ENCODE results near the gene FN3KRP.

The FN3KRP gene, protein sequence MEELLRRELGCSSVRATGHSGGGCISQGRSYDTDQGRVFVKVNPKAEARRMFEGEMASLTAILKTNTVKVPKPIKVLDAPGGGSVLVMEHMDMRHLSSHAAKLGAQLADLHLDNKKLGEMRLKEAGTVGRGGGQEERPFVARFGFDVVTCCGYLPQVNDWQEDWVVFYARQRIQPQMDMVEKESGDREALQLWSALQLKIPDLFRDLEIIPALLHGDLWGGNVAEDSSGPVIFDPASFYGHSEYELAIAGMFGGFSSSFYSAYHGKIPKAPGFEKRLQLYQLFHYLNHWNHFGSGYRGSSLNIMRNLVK

DNA sequence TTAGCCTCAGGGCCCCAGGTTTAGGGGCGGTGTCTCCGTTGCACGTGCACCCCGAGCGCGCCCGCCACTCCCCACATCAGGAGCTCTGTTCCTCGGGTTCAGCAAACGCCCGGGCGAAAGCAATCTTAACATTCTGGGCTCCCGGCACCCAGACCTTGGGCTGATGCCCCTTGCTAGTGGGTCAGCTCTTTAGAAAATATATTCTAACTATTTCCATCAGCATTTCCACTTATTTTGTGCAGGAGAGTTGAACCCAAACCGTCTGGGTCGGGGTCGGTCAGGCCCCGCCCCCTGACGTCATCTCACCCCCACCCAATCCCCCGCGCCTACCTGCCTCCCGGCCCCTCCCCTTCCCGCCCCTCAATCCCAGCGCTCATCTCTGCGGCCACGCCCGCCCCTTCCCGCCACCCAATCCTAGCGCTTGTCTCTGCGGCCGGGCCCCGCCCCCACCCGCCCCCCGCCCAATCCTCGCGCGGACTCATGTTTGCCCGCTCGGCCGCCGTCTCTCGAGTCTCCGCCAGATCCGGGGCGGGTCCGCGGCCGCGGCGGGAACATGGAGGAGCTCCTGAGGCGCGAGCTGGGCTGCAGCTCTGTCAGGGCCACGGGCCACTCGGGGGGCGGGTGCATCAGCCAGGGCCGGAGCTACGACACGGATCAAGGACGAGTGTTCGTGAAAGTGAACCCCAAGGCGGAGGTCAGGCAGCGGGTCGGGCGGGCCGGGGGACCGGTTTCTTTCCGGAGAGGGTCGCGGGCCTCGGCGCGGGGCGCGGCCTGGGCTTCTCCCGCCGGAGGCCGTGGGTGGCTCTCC lies at the start of gene FN3KRP:
Gene FN3KRP, plus strand, starts transcription at position 504 of the 808 bp plus-strand sequence. Its CDS starts 50 bp downstream, at position 554.
- DNase-seq (ENCODE audit: low spot score) = peak; percentile 67

DNA sequence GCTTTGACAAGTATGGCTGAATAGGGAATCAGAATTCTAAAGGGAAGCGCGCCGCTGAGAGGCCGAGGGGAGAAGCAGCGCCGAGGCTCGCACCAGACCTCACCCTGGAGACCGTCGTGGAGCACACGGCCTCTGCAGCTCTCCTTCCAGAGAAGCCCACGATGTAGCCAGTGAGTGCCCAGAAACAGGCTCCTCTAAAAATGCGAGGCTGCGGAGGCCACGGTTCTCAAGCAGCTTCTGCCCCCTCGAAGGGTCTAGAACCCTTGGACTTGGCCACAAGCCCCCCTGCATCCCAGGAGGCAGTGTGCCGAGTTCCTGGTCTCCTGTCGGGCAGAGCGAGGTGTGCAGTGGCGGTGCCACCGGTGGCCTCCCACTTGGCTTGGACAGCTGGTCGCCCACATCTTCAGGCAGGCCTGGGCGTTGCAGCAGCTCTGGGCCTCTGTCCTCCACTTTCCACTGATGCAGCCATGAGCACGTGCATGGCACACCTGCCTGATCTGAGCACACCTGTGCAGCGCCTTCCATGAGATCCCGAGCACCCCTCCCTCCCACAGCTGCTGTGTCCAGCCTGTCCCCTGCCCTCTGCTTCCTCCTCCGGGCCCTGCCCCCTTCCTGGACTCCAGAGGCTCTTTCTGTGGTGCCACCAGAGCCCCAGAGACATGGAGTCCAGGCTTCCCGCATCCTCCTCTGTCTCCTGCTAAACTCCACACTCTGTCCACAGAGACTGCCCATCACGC lies 49.4 kb upstream of the FN3KRP start:
- no peak for DNase-seq (ENCODE audit: low spot score)

DNA sequence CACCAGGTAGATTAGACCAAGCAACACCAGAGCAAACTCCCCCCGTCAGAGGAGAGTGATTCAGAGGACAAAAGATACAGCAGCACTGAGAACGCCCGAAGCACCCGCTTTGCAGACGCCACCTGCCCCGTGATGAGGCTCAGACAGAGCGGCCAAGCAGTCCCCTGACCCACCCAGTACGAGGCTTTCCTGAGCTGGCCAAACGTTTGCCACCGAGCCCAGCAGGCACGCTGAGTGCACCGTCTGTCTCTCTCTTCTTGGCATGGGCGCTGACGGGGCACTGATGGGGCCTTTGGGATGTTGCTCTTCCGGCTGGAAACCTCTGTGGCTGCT lies 48.9 kb upstream of the FN3KRP start:
- no peak for DNase-seq (ENCODE audit: low spot score)

DNA sequence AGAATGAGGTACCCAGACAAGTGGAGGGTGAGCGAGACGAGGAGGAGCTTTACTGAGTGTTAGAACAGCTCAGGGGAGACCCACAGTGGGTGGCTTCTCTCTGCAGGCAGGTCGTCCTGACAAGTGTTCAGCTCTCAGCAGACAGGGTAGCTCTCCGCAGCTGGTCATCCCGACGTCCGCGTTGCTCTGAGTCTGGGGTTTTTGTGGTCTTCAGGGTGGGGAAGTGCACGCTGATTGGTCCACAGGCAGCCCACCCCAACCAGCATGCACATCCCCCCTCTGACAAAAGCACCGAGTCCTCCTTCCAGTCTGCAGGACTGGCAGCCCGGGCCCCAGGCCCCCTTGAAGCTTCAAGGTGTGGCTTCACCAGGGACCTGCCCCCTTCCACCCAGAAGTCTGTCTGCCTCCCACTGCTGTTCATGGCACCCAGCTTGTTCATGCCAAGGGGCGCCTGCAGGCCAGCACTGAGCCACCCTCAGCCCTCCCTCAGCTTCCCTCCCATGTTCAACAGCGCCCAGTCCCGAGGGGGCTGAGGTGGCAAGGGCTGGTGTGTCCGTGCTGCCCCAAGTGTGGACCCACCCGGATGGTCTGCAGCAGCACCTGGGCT lies 48.4 kb upstream of the FN3KRP start:
- no peak for DNase-seq (ENCODE audit: low spot score)

DNA sequence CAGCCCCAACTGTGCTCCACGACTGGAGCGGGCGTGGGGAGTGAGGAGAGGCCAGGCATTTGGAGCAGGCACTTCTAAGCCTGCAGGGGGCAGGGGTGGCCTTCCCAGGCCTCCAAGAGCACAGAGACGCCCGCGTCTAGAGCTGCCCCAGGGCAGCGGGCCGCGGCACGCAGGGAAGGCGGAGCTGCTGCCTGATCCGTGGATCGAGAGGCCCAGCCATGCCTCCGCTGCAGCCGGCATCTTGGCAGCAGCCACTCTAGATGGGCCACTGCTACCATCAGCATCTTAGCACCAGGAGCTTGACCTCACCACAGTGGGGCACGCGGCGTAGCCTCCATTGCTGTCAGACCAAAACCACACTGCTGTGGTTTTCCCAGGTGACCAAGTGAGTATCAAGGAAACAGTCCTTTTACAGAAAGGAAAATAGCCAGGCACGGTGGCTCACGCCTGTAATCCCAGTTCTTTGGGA lies 47.8 kb upstream of the FN3KRP start:
- DNase-seq (ENCODE audit: low spot score) = peak; percentile 43

DNA sequence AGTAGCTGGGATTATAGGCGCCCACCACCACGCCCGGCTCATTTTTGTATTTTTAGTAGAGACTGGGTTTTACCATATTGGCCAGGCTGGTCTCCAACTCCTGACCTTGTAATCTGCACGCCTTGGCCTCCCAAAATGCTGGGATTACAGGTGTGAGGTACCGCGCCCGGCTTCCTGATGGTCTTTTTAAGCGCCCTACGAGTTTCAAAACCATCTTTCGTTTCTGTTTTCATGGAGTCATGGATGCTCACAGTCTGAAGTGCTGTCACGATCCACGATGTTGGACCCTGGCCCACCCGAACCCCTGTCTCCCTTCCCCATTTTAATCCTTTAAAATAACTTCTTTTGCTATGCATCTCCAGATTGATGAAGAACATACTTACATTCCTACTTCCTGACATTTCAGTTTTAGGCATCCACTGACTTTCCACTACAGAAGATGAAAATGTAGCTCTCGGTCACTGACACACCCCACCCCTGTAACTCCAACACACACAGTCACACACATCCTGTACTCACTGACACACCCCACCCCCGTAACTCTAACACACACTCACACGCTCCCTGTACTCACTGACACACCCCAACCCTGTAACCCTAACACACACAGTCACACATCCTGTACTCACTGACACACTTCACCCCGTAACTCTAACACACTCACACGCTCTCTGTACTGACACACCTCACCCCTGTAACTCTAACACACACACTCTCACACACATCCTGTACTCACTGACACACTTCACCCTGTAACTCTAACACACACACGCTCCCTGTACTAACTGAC lies 45.6 kb upstream of the FN3KRP start:
- DNase-seq (ENCODE audit: low spot score) = no peak

DNA sequence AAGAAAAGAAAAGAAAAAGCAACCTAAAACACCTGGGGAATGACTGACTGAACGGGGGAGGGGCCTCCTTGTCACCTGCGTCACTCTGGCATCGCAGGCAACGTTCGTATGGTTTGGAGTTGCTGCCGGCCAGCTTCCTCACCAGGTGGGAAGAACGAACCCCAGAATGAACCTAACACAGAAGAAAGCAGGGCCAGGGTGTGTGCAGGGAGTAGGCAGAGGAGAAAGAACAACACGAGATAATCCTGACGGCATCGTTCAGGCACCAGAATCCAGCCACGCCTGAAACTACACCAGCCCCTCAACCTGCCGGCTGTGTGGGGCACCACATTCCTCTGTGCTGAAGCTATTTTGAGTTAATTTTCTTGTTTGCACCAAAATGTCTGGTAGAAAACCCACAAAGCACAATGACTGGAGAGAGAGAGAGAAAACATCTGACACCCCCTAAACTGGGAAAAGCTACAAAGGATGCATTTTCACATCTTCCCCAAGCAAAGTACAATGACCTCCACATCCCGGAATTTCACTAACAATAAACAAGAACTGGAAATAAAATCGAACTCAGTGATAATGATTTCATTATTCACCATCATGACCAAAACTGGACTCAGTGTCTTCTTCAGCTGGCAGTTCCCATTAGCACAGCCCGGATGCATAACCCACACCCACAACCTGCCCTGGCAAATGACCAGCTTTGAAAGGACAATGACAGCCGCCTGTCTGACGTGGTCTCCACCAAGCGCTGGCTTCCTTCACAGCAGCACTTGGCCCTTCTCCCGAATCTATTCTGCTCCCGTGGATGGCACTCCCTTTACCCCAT lies 41.6 kb upstream of the FN3KRP start:
- DNase-seq (ENCODE audit: low spot score) = no peak

DNA sequence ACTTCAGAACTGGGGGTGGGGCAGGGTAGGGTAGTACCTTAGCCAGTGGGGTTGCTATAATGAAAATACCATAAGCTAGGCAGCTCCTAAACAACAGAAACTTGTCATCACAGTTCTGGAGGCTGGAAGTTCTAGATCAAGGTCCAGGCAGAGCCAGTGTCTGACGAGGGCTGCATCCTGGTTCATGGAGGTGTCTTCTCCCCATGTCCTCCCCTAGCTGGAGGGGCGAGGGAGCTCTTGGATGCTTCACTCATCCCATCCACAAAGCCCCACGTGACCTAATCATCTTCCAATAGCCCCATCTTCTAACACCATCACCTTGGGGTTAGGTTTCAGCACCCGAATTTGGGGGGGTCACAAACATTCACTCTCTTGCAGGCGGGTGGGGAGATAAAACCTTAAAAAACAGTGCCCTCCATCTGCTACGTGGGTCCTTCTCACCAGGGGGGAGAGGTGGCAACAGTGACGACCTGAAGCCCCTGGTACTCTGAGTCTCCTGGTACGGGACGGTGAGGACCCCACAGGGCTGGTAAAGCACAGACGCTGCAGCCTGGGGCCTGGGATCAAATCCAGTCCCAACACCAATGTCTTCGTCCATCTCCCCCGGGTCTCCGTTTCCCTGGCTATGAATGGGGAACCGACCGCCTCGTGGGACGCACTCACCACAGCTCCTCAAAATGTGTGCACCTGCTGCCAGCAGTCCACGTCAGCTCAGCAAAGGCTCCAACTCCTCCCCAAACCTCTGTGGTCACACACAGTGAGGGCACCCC lies 40.8 kb upstream of the FN3KRP start:
- no peak for DNase-seq (ENCODE audit: low spot score)

DNA sequence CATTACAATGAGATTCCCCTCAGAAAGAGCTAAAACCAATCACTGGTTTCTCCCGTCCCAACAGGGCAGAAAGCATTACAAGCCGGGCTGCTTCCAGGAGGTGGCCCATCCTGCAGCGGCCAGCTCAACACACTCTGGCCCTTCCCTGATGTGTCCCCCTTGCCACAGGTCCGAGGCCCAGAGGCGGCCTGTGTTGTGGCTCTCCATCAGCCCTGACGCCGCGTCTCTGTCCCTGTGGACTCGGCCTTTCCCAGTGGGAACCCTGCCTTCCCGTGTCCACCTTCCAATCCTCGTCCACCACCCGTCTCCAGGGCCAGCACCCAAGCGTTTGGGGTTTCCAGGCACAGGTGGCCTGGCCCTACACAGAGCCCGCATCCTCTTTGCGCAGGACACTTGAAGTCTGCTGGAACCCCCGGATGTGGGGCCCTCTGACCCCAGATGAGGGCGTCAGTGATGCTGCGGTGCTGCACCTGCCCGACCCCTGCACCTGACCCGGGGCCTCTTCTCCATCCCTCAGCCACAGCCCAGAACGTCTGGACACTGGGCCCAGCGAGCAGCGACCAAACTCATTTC lies 39.1 kb upstream of the FN3KRP start:
- DNase-seq (ENCODE audit: low spot score) = no peak

DNA sequence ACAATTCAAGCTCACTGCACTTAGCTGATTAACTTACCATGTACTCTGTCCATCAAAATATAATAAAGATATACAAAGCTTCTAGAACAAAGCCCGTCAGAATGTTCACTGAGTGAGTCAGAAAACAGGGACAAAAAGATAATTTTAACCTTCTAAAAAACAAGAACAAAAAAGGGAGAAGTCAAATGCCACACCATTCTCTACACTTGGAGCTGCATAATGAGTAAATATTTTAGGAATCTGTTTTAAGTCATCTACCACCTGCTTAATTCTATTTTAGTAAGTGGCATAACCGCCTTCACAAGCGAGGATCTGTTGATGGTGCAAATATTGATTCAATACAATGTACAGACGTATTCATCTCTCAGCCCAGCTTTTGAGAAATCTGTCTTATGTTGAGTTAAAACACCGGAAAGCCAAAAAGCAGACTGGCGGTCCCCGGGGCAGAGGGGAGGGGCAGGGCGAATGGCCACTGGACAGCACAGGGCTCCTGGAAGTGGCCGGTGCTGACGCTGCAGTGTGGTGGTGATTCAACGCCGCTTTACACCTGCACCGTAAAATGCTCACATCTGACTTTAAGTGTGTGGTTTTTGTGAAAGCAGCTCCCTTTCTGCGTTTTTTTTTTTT lies 38.1 kb upstream of the FN3KRP start:
- DNase-seq (ENCODE audit: low spot score) = no peak

DNA sequence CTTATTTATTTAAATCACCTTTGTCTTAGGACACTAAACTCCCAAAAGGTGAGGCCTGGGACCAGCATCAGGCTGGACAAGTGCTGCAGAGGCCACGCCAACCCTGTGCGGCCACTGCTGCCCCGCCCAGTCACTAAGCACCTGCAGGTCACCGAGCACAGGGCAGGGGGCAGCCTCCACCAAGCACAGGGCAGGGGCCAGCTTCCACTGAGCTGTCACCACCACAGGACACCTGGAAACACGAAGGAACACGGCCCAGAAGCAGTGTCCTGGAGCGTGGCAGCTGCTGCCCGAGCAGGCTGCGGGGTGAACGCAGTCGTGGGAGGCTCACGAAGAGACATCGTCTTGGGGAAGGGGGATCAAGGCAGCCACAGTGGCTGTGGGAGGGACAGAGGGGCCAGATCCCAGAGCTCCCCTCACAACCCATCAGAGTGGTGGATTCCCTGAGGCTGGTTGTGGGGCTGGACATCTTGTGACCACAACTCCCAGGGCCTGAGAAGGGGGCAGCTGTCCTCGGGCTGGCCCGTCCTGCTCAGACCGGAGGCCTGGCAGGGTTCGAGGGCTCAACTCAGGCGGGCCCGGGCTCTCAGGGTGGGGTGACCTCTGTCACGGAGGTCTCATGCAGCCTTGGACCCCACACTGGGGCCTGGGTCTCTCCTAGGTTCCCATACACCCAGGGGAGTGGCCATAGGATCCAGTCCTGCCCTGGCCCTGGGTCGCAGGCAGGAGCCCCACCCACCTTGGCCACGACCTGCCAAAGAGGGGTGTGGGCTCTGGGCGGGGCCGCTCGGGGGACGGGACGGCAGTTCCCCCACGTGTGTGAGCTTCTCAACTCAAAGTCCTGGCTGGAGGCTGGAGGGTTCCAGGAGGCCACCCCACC lies 36.7 kb upstream of the FN3KRP start:
- no peak for DNase-seq (ENCODE audit: low spot score)

DNA sequence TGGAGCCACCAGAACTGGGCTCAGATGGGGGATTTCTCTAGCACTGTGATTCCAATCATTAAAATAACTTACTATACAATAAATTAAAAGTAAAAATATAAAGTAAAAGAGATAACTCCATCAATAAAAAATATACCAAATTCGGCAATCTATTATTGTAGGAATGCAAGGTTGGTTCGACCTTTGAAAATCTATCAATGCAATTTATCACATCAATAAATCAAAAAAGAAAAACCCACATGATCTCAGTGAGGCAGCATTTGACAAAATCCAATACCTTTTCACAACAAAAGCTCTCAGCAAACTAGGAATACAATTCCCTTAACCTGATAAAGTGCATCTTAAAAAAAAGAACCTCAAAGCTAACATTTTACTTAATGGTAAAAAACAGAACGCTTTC lies 35.0 kb upstream of the FN3KRP start:
- DNase-seq (ENCODE audit: low spot score) = no peak

DNA sequence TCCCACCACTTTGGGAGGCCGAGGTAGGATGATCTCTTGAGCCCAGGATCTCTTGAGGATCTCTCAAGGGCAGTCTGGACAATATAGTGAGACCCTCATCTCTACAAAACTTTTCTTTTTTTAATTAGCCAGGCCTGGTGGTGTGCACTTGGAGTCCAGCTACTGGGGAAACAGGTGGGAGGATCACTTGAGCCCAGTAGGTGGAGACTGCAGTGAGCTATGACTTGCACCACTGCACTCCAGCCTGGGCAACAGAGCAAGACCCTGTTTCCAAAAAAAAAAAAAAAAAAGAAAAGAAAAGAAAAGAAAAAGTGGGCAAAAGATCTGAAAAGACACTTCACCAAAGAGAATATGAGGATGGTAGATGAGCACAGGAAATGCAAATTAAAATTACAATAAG lies 33.0 kb upstream of the FN3KRP start:
- no peak for DNase-seq (ENCODE audit: low spot score)

DNA sequence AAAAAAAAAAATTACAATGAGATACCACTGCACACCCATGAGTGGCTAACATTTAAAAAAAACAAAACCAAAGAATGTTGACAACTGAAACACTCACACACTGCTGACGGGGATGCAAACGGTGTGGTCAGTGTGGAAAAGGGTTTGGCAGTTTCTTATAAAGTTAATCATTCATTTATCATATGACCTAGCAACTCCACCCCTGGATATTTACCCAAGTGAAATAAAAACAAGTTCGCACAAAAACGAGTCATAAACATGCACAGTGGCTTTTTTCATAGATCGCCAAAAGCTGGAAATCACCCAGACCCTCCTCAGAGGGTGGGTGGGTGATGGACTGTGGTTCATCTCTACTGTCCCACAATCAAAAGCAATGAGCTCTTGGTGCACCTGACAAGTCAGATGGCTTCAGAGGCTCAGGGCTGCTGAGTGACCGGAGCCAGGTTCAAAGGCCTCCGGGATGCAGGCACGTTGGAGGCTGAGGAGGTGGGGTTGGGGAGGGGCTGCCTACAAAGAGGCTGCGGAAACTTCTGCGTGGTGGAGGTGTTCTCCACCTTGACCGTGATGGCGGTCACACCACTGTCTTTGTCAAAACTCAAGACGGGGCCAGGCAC lies 32.2 kb upstream of the FN3KRP start:
- no peak for DNase-seq (ENCODE audit: low spot score)

DNA sequence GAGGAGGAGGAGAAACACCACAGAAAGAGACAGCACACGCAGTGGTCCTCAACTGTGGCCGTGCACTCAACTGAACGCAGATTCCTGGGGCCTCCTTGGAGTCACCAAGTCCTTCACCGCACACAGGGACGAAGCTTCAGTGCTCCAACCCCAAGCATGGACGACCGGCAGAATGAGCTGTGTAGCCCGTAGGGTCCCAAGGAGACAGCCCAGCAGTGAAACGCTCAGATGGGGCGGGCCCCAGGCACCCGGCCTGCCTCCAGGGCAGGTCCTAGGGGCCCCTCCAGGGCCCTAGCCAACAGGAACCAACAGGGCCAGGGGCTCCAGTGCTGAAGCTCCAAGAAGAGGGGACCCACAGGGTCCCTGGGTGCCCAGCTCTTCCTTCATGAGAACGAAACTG lies 31.2 kb upstream of the FN3KRP start:
- no peak for DNase-seq (ENCODE audit: low spot score)

DNA sequence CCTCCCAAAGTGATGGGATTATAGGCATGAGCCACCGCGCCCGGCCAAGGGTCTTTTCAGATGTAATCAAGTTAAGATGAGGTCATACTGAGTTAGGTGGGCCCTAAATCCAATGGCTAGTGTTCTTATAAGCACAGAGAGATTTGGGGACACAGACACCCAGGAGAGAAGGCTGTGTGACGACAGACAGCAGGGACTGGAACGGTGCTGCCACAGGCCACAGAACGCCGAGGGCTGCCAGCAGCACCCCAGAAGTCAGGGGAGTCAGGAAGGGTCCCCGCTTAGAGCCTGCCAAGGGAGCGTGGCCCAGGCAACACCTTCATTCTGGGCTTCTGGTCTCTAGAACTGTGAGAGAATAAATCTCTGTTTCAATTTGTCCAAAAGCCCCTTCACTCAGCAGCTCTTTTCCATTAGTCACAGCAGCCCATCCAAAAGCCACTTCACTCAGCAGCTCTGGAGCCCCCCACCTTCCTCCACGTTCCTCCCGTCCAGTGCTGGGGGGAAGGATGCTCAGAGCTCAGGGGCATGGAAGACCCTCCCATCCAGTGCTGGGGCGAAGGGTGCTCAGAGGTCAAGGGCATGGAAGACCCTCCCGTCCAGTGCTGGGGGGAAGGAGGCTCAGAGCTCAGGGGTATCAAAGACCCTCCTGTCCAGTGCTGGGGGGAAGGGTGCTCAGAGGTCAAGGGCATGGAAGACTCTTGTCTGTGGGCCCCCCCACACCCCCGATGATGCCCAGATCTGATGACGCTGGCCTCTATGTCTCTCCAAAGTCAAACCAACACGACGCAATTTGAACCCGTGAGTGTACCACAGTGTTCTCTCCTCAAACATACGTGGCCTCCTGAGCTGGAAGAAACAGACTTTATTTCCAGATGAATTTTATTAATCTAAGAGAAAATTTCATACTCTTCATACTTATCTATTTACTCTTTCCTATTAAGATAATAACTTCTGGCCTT lies 29.9 kb upstream of the FN3KRP start:
- DNase-seq (ENCODE audit: low spot score) = no peak
